ENCODE results near the gene KRT77. TPM values are rescaled to one million over a fixed set of nuclear protein-coding genes. Genes with fewer than 3 reads are reported as not detected.

The KRT77 gene
- polyA plus RNA-seq, 3 donors = not detected

DNA sequence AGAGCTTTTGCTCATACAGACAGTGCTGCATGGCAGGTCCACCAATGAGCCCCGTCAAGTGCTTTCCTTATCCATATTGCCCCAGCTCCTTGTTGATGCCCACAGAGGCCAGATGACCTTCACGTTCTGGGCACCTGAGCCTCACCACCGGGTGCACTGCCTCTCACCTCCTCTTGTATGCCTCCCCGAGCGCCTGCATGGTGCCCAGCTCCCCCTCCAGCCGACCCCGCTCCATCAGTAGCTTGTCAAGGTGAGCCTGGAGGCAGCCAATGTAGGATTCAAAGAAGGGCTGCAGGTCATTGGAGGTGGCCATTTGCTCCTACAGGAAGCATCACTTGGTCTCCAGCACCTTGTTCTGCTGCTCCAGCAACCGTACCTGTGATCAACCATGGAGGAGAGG lies 31.8 kb upstream of the KRT77 start:
- TF ChIP-seq, protein P1, sequence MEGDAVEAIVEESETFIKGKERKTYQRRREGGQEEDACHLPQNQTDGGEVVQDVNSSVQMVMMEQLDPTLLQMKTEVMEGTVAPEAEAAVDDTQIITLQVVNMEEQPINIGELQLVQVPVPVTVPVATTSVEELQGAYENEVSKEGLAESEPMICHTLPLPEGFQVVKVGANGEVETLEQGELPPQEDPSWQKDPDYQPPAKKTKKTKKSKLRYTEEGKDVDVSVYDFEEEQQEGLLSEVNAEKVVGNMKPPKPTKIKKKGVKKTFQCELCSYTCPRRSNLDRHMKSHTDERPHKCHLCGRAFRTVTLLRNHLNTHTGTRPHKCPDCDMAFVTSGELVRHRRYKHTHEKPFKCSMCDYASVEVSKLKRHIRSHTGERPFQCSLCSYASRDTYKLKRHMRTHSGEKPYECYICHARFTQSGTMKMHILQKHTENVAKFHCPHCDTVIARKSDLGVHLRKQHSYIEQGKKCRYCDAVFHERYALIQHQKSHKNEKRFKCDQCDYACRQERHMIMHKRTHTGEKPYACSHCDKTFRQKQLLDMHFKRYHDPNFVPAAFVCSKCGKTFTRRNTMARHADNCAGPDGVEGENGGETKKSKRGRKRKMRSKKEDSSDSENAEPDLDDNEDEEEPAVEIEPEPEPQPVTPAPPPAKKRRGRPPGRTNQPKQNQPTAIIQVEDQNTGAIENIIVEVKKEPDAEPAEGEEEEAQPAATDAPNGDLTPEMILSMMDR (IDR thresholded peaks at IDR 0.05) = no peak
- 80% methylated on average over 8 of the region's 8 CpGs for WGBS (ENCODE audit: insufficient coverage)
- H3K27ac Mint-ChIP-seq = peak overlapping the region in 1 of 7 donors; percentile 38
- Histone ChIP-seq H3K4me2 (replicated peaks; ENCODE audit: extremely low read depth, low read length, poor library complexity, severe bottlenecking) (no peak overlapping the region), H4K20me1 (ENCODE audit: insufficient read depth, low read length) (no peaks in the 10 kb centered on the region), H3K36me3 (replicated peaks in 1 of 2; ENCODE audit: control insufficient read depth in 1 of 2, insufficient read depth in 2 of 2, low read length in 2 of 2) (no peaks in the 10 kb centered on the region), H3K4me1 (ENCODE audit: control insufficient read depth in 1 of 2, insufficient read depth in 2 of 2, low read length in 2 of 2) (no peaks in the 10 kb centered on the region), H3K27ac (ENCODE audit: low read depth in 1 of 2, low read length in 2 of 2) (no peak overlapping the region), H3K9me3 (replicated peaks in 1 of 2; ENCODE audit: control insufficient read depth in 1 of 2, insufficient read depth in 1 of 2, low read length in 2 of 2) (no peaks in the 10 kb centered on the region), H3K27me3 (ENCODE audit: control insufficient read depth in 2 of 2, insufficient read depth in 2 of 2, low read length in 2 of 2) (no peaks in the 10 kb centered on the region), H3K79me2 (ENCODE audit: insufficient read depth, low read length) (no peaks in the 10 kb centered on the region), H3K4me3 (replicated peaks in 1 of 3; ENCODE audit: low read depth in 2 of 3, low read length in 3 of 3) (no peak overlapping the region), H3K9ac (ENCODE audit: insufficient read depth, low read length, poor library complexity, severe bottlenecking) (no peak overlapping the region), H2AFZ (ENCODE audit: insufficient read depth, low read depth, low read length, poor library complexity, severe bottlenecking) (no peak overlapping the region)
- H3K36me3 Mint-ChIP-seq = no peaks in the 10 kb centered on the region
- peaks cover 0 to 7% (median 0%) of the 10 kb centered on the region in 7 donors for H3K9me3 Mint-ChIP-seq
- no peak overlapping the region for H3K4me3 Mint-ChIP-seq
- H3K27me3 Mint-ChIP-seq (ENCODE audit: low read depth in 3 of 3) = peaks cover 5 to 7% (median 5%) of the 10 kb centered on the region in 3 donors
- DNase-seq = no peak
- intact Hi-C loops (cut with micrococcal nuclease) = no loop called here
- H3K4me1 Mint-ChIP-seq = no peaks in the 10 kb centered on the region

GRCh38 chr12:52730793-52731192 lies 27.5 kb upstream of the KRT77 start:
- Histone ChIP-seq H3K4me3 (replicated peaks in 1 of 3; ENCODE audit: low read depth in 2 of 3, low read length in 3 of 3) (no peak overlapping the region), H3K9me3 (replicated peaks in 1 of 2; ENCODE audit: control insufficient read depth in 1 of 2, insufficient read depth in 1 of 2, low read length in 2 of 2) (no peaks in the 10 kb centered on the region), H2AFZ (ENCODE audit: insufficient read depth, low read depth, low read length, poor library complexity, severe bottlenecking) (no peak overlapping the region), H3K9ac (ENCODE audit: insufficient read depth, low read length, poor library complexity, severe bottlenecking) (no peak overlapping the region), H3K27ac (ENCODE audit: low read depth in 1 of 2, low read length in 2 of 2) (no peak overlapping the region), H3K36me3 (replicated peaks in 1 of 2; ENCODE audit: control insufficient read depth in 1 of 2, insufficient read depth in 2 of 2, low read length in 2 of 2) (no peaks in the 10 kb centered on the region), H3K4me2 (replicated peaks; ENCODE audit: extremely low read depth, low read length, poor library complexity, severe bottlenecking) (no peak overlapping the region), H3K27me3 (ENCODE audit: control insufficient read depth in 2 of 2, insufficient read depth in 2 of 2, low read length in 2 of 2) (peaks cover 0 to 3% of the 10 kb centered on the region in 2 donors), H4K20me1 (ENCODE audit: insufficient read depth, low read length) (no peaks in the 10 kb centered on the region), H3K79me2 (ENCODE audit: insufficient read depth, low read length) (no peaks in the 10 kb centered on the region), H3K4me1 (ENCODE audit: control insufficient read depth in 1 of 2, insufficient read depth in 2 of 2, low read length in 2 of 2) (no peaks in the 10 kb centered on the region)
- TF ChIP-seq, protein P1 (IDR thresholded peaks at IDR 0.05) = no peak
- Mint-ChIP-seq H3K27ac (no peak overlapping the region), H3K4me3 (no peak overlapping the region), H3K4me1 (no peaks in the 10 kb centered on the region), H3K9me3 (peaks cover 0 to 5% (median 0%) of the 10 kb centered on the region in 7 donors), H3K36me3 (no peaks in the 10 kb centered on the region), H3K27me3 (ENCODE audit: low read depth in 3 of 3) (peaks cover 3 to 10% (median 6%) of the 10 kb centered on the region in 3 donors)
- DNase-seq = no peak
- 50% methylated on average over 1 of the region's 2 CpGs for WGBS (ENCODE audit: insufficient coverage)
- intact Hi-C loops (cut with micrococcal nuclease) = no loop called here

Measured in CD14-positive monocyte (primary cell).